GM12878 (cell line): ENCODE measurements around the gene CLCN2.

ENCODE experiments used
- EP300 ChIP-seq, 2 experiments: fragments of 150-350 bp in 1 of 2; IDR thresholded peaks; 2 replicates each; pipeline ENCODE4 v1.6.1; 2011 to 2012; ENCODE audit warnings: low read depth in 2 of 2, low read length in 2 of 2, borderline replicate concordance in 1 of 2, improper control_type of control experiment in 1 of 2, inconsistent platforms in 1 of 2; ENCODE audit not compliant: control insufficient read depth in 1 of 2
- FOXK2 ChIP-seq: fragments of 450-650 bp; IDR thresholded peaks from 2 replicates; pipeline ENCODE4 v1.6.1; 2017; ENCODE audit warnings: mild to moderate bottlenecking, moderate library complexity
- SMC3 ChIP-seq: IDR thresholded peaks from 2 replicates; pipeline ENCODE4 v1.6.1; 2011; ENCODE audit warnings: low read length, improper control_type of control experiment, borderline replicate concordance
- ZZZ3 ChIP-seq: IDR thresholded peaks from 2 replicates; pipeline ENCODE4 v1.6.1; 2011; ENCODE audit warnings: low read depth; ENCODE audit not compliant: control insufficient read depth, insufficient read length
- TF ChIP-seq, protein P1 (sequence below), 3 experiments: IDR thresholded peaks in 2 of 3; conservative IDR thresholded peaks in 1 of 3; 2 replicates each; pipeline ENCODE4 v1.5.1; 2011; ENCODE audit warnings: low read depth in 3 of 3, low read length in 3 of 3, mild to moderate bottlenecking in 3 of 3, control low read depth in 2 of 3, moderate library complexity in 2 of 3, inconsistent platforms in 1 of 3, mixed read lengths in 1 of 3; ENCODE audit not compliant: control insufficient read depth in 2 of 3, insufficient read depth in 1 of 3; ENCODE audit errors: extremely low read depth in 1 of 3
- TF ChIP-seq, protein P2 (sequence below): fragments of 450-650 bp; formaldehyde crosslinking; IDR thresholded peaks from 2 replicates; pipeline ENCODE4 v1.4.0; 2022; ENCODE audit warnings: mild to moderate bottlenecking, moderate library complexity

DNA sequence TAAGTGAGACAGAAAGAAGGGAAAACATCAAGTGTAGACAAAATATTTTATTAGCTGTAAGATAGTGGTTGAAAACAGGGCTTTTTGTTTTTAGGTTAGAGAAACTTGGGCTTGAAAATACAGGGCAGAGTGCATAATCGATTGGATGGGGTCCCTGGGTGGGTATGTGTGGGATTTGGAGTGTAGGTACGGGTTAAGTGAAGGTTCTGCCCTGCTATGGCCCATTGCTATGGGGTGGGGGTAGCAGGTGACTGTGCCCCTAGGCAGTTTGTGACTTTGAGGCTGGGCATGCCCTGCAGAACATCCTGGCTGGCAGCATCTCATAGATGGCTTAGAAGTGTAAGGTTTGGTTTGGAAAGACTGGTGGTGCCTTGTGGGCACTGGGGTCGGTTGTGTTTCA, 27.7 kb downstream of the CLCN2 start:
- TF ChIP-seq ZZZ3 = no peak
- TF ChIP-seq, protein P1, sequence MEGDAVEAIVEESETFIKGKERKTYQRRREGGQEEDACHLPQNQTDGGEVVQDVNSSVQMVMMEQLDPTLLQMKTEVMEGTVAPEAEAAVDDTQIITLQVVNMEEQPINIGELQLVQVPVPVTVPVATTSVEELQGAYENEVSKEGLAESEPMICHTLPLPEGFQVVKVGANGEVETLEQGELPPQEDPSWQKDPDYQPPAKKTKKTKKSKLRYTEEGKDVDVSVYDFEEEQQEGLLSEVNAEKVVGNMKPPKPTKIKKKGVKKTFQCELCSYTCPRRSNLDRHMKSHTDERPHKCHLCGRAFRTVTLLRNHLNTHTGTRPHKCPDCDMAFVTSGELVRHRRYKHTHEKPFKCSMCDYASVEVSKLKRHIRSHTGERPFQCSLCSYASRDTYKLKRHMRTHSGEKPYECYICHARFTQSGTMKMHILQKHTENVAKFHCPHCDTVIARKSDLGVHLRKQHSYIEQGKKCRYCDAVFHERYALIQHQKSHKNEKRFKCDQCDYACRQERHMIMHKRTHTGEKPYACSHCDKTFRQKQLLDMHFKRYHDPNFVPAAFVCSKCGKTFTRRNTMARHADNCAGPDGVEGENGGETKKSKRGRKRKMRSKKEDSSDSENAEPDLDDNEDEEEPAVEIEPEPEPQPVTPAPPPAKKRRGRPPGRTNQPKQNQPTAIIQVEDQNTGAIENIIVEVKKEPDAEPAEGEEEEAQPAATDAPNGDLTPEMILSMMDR (IDR thresholded peaks at IDR 0.05 in 2 of 3, conservative IDR thresholded peaks at IDR 0.05 in 1 of 3; ENCODE audit: control insufficient read depth in 2 of 3, extremely low read depth in 1 of 3, insufficient read depth in 1 of 3, low read depth in 3 of 3, low read length in 3 of 3) = no peak
- TF ChIP-seq SMC3 = no peak
- no peak for TF ChIP-seq EP300 (IDR thresholded peaks at IDR 0.05; ENCODE audit: borderline replicate concordance in 1 of 2, control insufficient read depth in 1 of 2, low read depth in 2 of 2, low read length in 2 of 2)
- no peak for TF ChIP-seq FOXK2
- TF ChIP-seq, protein P2, sequence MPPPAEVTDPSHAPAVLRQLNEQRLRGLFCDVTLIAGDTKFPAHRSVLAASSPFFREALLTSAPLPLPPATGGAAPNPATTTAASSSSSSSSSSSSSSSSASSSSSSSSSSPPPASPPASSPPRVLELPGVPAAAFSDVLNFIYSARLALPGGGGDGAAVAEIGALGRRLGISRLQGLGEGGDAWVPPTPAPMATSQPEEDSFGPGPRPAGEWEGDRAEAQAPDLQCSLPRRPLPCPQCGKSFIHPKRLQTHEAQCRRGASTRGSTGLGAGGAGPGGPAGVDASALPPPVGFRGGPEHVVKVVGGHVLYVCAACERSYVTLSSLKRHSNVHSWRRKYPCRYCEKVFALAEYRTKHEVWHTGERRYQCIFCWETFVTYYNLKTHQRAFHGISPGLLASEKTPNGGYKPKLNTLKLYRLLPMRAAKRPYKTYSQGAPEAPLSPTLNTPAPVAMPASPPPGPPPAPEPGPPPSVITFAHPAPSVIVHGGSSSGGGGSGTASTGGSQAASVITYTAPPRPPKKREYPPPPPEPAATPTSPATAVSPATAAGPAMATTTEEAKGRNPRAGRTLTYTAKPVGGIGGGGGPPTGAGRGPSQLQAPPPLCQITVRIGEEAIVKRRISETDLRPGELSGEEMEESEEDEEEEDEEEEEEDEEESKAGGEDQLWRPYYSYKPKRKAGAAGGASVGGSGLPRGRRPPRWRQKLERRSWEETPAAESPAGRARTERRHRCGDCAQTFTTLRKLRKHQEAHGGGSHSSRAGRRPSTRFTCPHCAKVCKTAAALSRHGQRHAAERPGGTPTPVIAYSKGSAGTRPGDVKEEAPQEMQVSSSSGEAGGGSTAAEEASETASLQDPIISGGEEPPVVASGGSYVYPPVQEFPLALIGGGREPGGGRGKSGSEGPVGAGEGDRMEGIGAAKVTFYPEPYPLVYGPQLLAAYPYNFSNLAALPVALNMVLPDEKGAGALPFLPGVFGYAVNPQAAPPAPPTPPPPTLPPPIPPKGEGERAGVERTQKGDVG (CRISPR knock-in tag) = no peak
